Measurements from ENCODE around the gene ANKRD61. TPM values are rescaled to one million over a fixed set of nuclear protein-coding genes. Genes with fewer than 3 reads are reported as not detected.
"Not testable (repeated sequence)": the region's sequence is repeated elsewhere in the genome, so short reads cannot be mapped to it uniquely, and the experiment has no call there.

The ANKRD61 gene
- total RNA-seq, 5 donors from 2014 or later (not counting 1 experiment from before 2014, with no cell fraction given) = not detected

GRCh38 chr7:6008668-6009611 is 22.2 kb upstream of the ANKRD61 start, which contains the start of the genes AIMP2 and PMS2:
Gene AIMP2 (plus strand): TSS chr7:6009272. CDS start chr7:6009364, 92 bp downstream.
Gene PMS2 (minus strand): TSS chr7:6009049. CDS start chr7:6009019, 30 bp downstream.
- H3K4me3 ChIP-seq (ENCODE audit: control insufficient read depth in 1 of 2, extremely low read depth in 1 of 2, low read length in 1 of 2) = peak within 1 kb of the TSS; percentile 88 to 99
- ChIA-PET POLR2A (interaction anchor here (0.6 to 0.8 kb wide), 3 partner anchors 48 to 417 kb away, joined by 3 to 4 read pairs (median 3); no protein-coding TSS in a partner anchor), CTCF (interaction anchor here in 1 of 2 donors (1.2 to 1.7 kb wide), 2 partner anchors 19 to 98 kb away, joined by 4 read pairs; no protein-coding TSS in a partner anchor)
- Mint-ChIP-seq H3K27me3 (no peaks in the 10 kb centered on the region), H3K36me3 (peaks cover 8% of the 10 kb centered on the region), H3K9me3 (no peaks in the 10 kb centered on the region), H3K27ac (peak within 1 kb of the TSS; percentile 86 to 94), H3K4me1 (peaks cover 31 to 46% (median 33%) of the 10 kb centered on the region in 3 donors), H3K4me3 (peak within 1 kb of the TSS; percentile 90 to 95 (median 92))
- peaks cover 2% of the 10 kb centered on the region in 2 donors for H3K36me3 ChIP-seq (ENCODE audit: control insufficient read depth in 2 of 2, extremely low read depth in 1 of 2, insufficient read depth in 1 of 2, low read length in 1 of 2)
- ATAC-seq (replicated peaks in 1 of 4) = peak; percentile 85 to 90 (median 88)
- H3K27me3 ChIP-seq (replicated peaks in 1 of 2; ENCODE audit: control insufficient read depth in 2 of 2, extremely low read depth in 1 of 2, insufficient read depth in 2 of 2, low read length in 1 of 2) = no peaks in the 10 kb centered on the region
- peak within 1 kb of the TSS; percentile 83 for H3K27ac ChIP-seq (ENCODE audit: low read length)
- no peaks in the 10 kb centered on the region for H3K9me3 ChIP-seq
- peak; percentile 87 to 97 (median 93) for DNase-seq
- H3K4me1 ChIP-seq (ENCODE audit: control insufficient read depth in 1 of 2, extremely low read depth in 1 of 2, insufficient read depth in 2 of 2, low read length in 2 of 2) = peaks cover 9 to 17% of the 10 kb centered on the region in 2 experiments
- under 1% methylated on average over 82 of the region's 84 CpGs for WGBS (ENCODE audit: insufficient coverage)

GRCh38 chr7:6010370-6010769 is 20.8 kb upstream of the ANKRD61 start:
- not testable (repeated sequence) for H3K4me3 ChIP-seq (ENCODE audit: control insufficient read depth in 1 of 2, extremely low read depth in 1 of 2, low read length in 1 of 2); ATAC-seq (replicated peaks in 1 of 4); H3K27me3 Mint-ChIP-seq; H3K9me3 Mint-ChIP-seq; H3K9me3 ChIP-seq; H3K36me3 Mint-ChIP-seq; H3K27ac ChIP-seq (ENCODE audit: low read length); H3K36me3 ChIP-seq (ENCODE audit: control insufficient read depth in 2 of 2, extremely low read depth in 1 of 2, insufficient read depth in 1 of 2, low read length in 1 of 2); H3K27me3 ChIP-seq (replicated peaks in 1 of 2; ENCODE audit: control insufficient read depth in 2 of 2, extremely low read depth in 1 of 2, insufficient read depth in 2 of 2, low read length in 1 of 2); DNase-seq
- Mint-ChIP-seq H3K4me3 (peak overlapping the region; percentile 82 to 92 (median 82)), H3K4me1 (peaks cover 31 to 47% (median 36%) of the 10 kb centered on the region in 3 donors), H3K27ac (peak overlapping the region; percentile 56 to 65)
- peaks cover 9 to 17% of the 10 kb centered on the region in 2 experiments for H3K4me1 ChIP-seq (ENCODE audit: control insufficient read depth in 1 of 2, extremely low read depth in 1 of 2, insufficient read depth in 2 of 2, low read length in 2 of 2)
- no CpG with 5 or more reads among the region's 8 CpGs for WGBS (ENCODE audit: insufficient coverage)
- ChIA-PET POLR2A (interaction anchor here in 1 of 2 donors (0.7 kb wide), 1 partner anchor 326 kb away, joined by 5 read pairs; no protein-coding TSS in a partner anchor), CTCF (interaction anchor here in 1 of 2 donors (1.7 kb wide), 1 partner anchor 17 kb away, joined by 4 read pairs; no protein-coding TSS in a partner anchor)

GRCh38 chr7:6011541-6011940 is 19.6 kb upstream of the ANKRD61 start:
- H3K36me3 ChIP-seq (ENCODE audit: control insufficient read depth in 2 of 2, extremely low read depth in 1 of 2, insufficient read depth in 1 of 2, low read length in 1 of 2) = peaks cover 2 to 14% of the 10 kb centered on the region in 2 donors
- H3K4me3 Mint-ChIP-seq = no peak overlapping the region
- H3K4me3 ChIP-seq (ENCODE audit: control insufficient read depth in 1 of 2, extremely low read depth in 1 of 2, low read length in 1 of 2) = no peak overlapping the region
- peaks cover 31 to 46% (median 34%) of the 10 kb centered on the region in 3 donors for H3K4me1 Mint-ChIP-seq
- H3K27me3 Mint-ChIP-seq = no peaks in the 10 kb centered on the region
- no peak overlapping the region for H3K27ac Mint-ChIP-seq
- 100% methylated on average over 1 of the region's 2 CpGs for WGBS (ENCODE audit: insufficient coverage)
- CTCF ChIA-PET = no interaction called here
- POLR2A ChIA-PET = no interaction called here
- H3K9me3 ChIP-seq = no peaks in the 10 kb centered on the region
- H3K9me3 Mint-ChIP-seq = no peaks in the 10 kb centered on the region
- H3K36me3 Mint-ChIP-seq = peaks cover 6% of the 10 kb centered on the region
- no peak for DNase-seq
- no peak overlapping the region for H3K27ac ChIP-seq (ENCODE audit: low read length)
- H3K27me3 ChIP-seq (replicated peaks in 1 of 2; ENCODE audit: control insufficient read depth in 2 of 2, extremely low read depth in 1 of 2, insufficient read depth in 2 of 2, low read length in 1 of 2) = no peaks in the 10 kb centered on the region
- no peak for ATAC-seq (replicated peaks in 1 of 4)
- peaks cover 9 to 17% of the 10 kb centered on the region in 2 experiments for H3K4me1 ChIP-seq (ENCODE audit: control insufficient read depth in 1 of 2, extremely low read depth in 1 of 2, insufficient read depth in 2 of 2, low read length in 2 of 2)

GRCh38 chr7:6012355-6013104 is 18.6 kb upstream of the ANKRD61 start:
- ChIA-PET POLR2A (no interaction called here), CTCF (no interaction called here)
- 80% methylated on average over 13 of the region's 14 CpGs for WGBS (ENCODE audit: insufficient coverage)
- H3K27me3 ChIP-seq (replicated peaks in 1 of 2; ENCODE audit: control insufficient read depth in 2 of 2, extremely low read depth in 1 of 2, insufficient read depth in 2 of 2, low read length in 1 of 2) = no peaks in the 10 kb centered on the region
- no peaks in the 10 kb centered on the region for H3K9me3 ChIP-seq
- no peak for DNase-seq
- Mint-ChIP-seq H3K9me3 (no peaks in the 10 kb centered on the region), H3K36me3 (peaks cover 6% of the 10 kb centered on the region), H3K4me3 (no peak overlapping the region), H3K27ac (peak overlapping the region; percentile 33 to 34), H3K27me3 (no peaks in the 10 kb centered on the region), H3K4me1 (peaks cover 26 to 39% (median 29%) of the 10 kb centered on the region in 3 donors)
- no peak overlapping the region for H3K27ac ChIP-seq (ENCODE audit: low read length)
- no peak for ATAC-seq (replicated peaks in 1 of 4)
- peaks cover 4 to 24% of the 10 kb centered on the region in 2 donors for H3K36me3 ChIP-seq (ENCODE audit: control insufficient read depth in 2 of 2, extremely low read depth in 1 of 2, insufficient read depth in 1 of 2, low read length in 1 of 2)
- H3K4me1 ChIP-seq (ENCODE audit: control insufficient read depth in 1 of 2, extremely low read depth in 1 of 2, insufficient read depth in 2 of 2, low read length in 2 of 2) = peaks cover 6 to 17% of the 10 kb centered on the region in 2 experiments
- no peak overlapping the region for H3K4me3 ChIP-seq (ENCODE audit: control insufficient read depth in 1 of 2, extremely low read depth in 1 of 2, low read length in 1 of 2)

GRCh38 chr7:6015917-6016652 is 15.1 kb upstream of the ANKRD61 start:
- POLR2A ChIA-PET = no interaction called here
- no peak overlapping the region for H3K27ac ChIP-seq (ENCODE audit: low read length)
- no peak overlapping the region for H3K4me3 Mint-ChIP-seq
- H3K4me1 Mint-ChIP-seq = peaks cover 11 to 18% (median 14%) of the 10 kb centered on the region in 3 donors
- CTCF ChIA-PET = interaction anchor here in 1 of 2 donors (0.5 to 1.3 kb wide), 2 partner anchors 19 to 188 kb away, joined by 3 to 4 read pairs; no protein-coding TSS in a partner anchor
- no peaks in the 10 kb centered on the region for H3K9me3 ChIP-seq
- H3K36me3 ChIP-seq (ENCODE audit: control insufficient read depth in 2 of 2, extremely low read depth in 1 of 2, insufficient read depth in 1 of 2, low read length in 1 of 2) = peaks cover 4 to 47% of the 10 kb centered on the region in 2 donors
- H3K4me1 ChIP-seq (ENCODE audit: control insufficient read depth in 1 of 2, extremely low read depth in 1 of 2, insufficient read depth in 2 of 2, low read length in 2 of 2) = no peaks in the 10 kb centered on the region
- H3K36me3 Mint-ChIP-seq = peaks cover 24% of the 10 kb centered on the region
- H3K27ac Mint-ChIP-seq = peak overlapping the region in 1 of 2 donors; percentile 44
- 90% methylated on average over 5 of the region's 8 CpGs for WGBS (ENCODE audit: insufficient coverage)
- H3K9me3 Mint-ChIP-seq = no peaks in the 10 kb centered on the region
- ATAC-seq (replicated peaks in 1 of 4) (no peak), DNase-seq (no peak)
- no peak overlapping the region for H3K4me3 ChIP-seq (ENCODE audit: control insufficient read depth in 1 of 2, extremely low read depth in 1 of 2, low read length in 1 of 2)
- H3K27me3 Mint-ChIP-seq = no peaks in the 10 kb centered on the region
- no peaks in the 10 kb centered on the region for H3K27me3 ChIP-seq (replicated peaks in 1 of 2; ENCODE audit: control insufficient read depth in 2 of 2, extremely low read depth in 1 of 2, insufficient read depth in 2 of 2, low read length in 1 of 2)
